PC-3 (cell line): ENCODE results near the gene STRN. TPM values are rescaled to one million over a fixed set of nuclear protein-coding genes. Genes with fewer than 3 reads are reported as not detected.

Source experiments
- ATAC-seq: fragments of 200-7000 bp; cut with Tn5 transposase; 2 replicates; pipeline ENCODE4 v1.9.1; 2020; ENCODE audit warnings: mild to moderate bottlenecking, moderate library complexity
- BruUV-seq: library from RNA; stranded (reverse); fragments of 400-500 nt; replicated peaks from 2 replicates; lab custom pipeline; 2021; lab: Mats Ljungman, UMichigan
- CTCF ChIA-PET: fragments of 300-600 bp; sonication (Branson Sonifier 250); formaldehyde crosslinking; loops from one replicate; lab custom pipeline; 2022; ENCODE audit warnings: antibody characterized with exemption; lab: Charles Lee
- POLR2A ChIA-PET: fragments of 300-600 bp; sonication (Branson Sonifier 250); formaldehyde crosslinking; loops from one replicate; lab custom pipeline; 2022; ENCODE audit warnings: antibody characterized with exemption; ENCODE audit not compliant: unreplicated experiment; lab: Charles Lee
- DNase-seq: peaks from one replicate; pipeline ENCODE4 v3.0.0-alpha.2; 2015
- H2AFZ ChIP-seq: fragments of 300-600 bp; sonication (generic); 2 replicates; pipeline ENCODE4 v1.6.0; 2016; ENCODE audit warnings: antibody characterized with exemption, low read length
- H3F3A ChIP-seq: fragments of 300-600 bp; sonication (generic); one replicate; pipeline ENCODE4 v1.6.0; 2017; ENCODE audit warnings: antibody characterized with exemption, low read length, control low read depth, mild to moderate bottlenecking; ENCODE audit not compliant: unreplicated experiment
- H3K27ac ChIP-seq: fragments of 300-600 bp; sonication (generic); 2 replicates; pipeline ENCODE4 v1.5.1; 2016; ENCODE audit warnings: mild to moderate bottlenecking, low read length
- H3K27me3 ChIP-seq: fragments of 300-600 bp; sonication (generic); 2 replicates; pipeline ENCODE4 v1.6.1; 2016; ENCODE audit warnings: low read length, mixed read lengths
- H3K36me3 ChIP-seq: fragments of 300-600 bp; sonication (generic); 2 replicates; pipeline ENCODE4 v1.6.1; 2016; ENCODE audit warnings: low read depth, mixed run types, low read length, mixed read lengths
- H3K4me1 ChIP-seq: fragments of 300-600 bp; sonication (generic); 2 replicates; pipeline ENCODE4 v1.5.1; 2016; ENCODE audit warnings: low read length; ENCODE audit not compliant: insufficient read depth
- H3K4me2 ChIP-seq: fragments of 300-600 bp; sonication (generic); 2 replicates; pipeline ENCODE4 v1.6.0; 2016; ENCODE audit warnings: low read length
- H3K4me3 ChIP-seq: fragments of 300-600 bp; sonication (generic); 2 replicates; pipeline ENCODE4 v1.5.1; 2016; ENCODE audit warnings: mild to moderate bottlenecking, low read length, mixed read lengths
- H3K79me2 ChIP-seq: fragments of 300-600 bp; sonication (generic); 2 replicates; pipeline ENCODE4 v1.6.1; 2017; ENCODE audit warnings: low read length, mixed read lengths
- H3K9ac ChIP-seq: fragments of 300-600 bp; sonication (generic); 2 replicates; pipeline ENCODE4 v1.6.0; 2016; ENCODE audit warnings: mild to moderate bottlenecking, low read length
- H3K9me2 ChIP-seq: fragments of 300-600 bp; sonication (generic); replicated peaks from 2 replicates; pipeline ENCODE4 v1.6.1; 2016; ENCODE audit warnings: mixed run types, low read length, mixed read lengths
- H3K9me3 ChIP-seq: fragments of 300-600 bp; sonication (generic); 2 replicates; pipeline ENCODE4 v1.6.1; 2016; ENCODE audit warnings: low read length, mixed read lengths
- H4K20me1 ChIP-seq: fragments of 300-600 bp; sonication (generic); 2 replicates; pipeline ENCODE4 v1.6.1; 2016; ENCODE audit warnings: low read length, mixed read lengths
- CTCF ChIP-seq: fragments of 300-600 bp; sonication (generic); conservative IDR thresholded peaks from 2 replicates; pipeline ENCODE4 v1.5.1; 2017; ENCODE audit warnings: antibody characterized with exemption, low read depth, mild to moderate bottlenecking, low read length
- EZH2 ChIP-seq: fragments of 300-600 bp; sonication (generic); IDR thresholded peaks from one replicate; pipeline ENCODE4 v1.6.1; 2017; ENCODE audit warnings: antibody characterized with exemption, mild to moderate bottlenecking, low read length; ENCODE audit not compliant: unreplicated experiment
- EZH2phosphoT487 ChIP-seq: fragments of 300-600 bp; sonication (generic); IDR thresholded peaks from 2 replicates; pipeline ENCODE4 v1.6.1; 2018; ENCODE audit warnings: mild to moderate bottlenecking, antibody characterized with exemption, low read length, borderline replicate concordance
- intact Hi-C: fragments of 100-400 bp; cut with micrococcal nuclease; formaldehyde crosslinking; loops from 2 replicates; pipeline ENCODE4 v1.9.0; 2023
- total RNA-seq: library from RNA; depleted of rRNA; stranded (reverse); fragments of >200 nt; gene quantifications from 2 replicates; pipeline ENCODE4 v1.2.3, GENCODE V29; 2014

The STRN gene
- total RNA-seq, 1 experiment from 2014 or later: 12.9 TPM

- ChIA-PET POLR2A (no interaction called here), CTCF (no interaction called here)
- Histone ChIP-seq H3K27ac (no peak overlapping the region), H3F3A (no peaks in the 10 kb centered on the region), H3K9me3 (no peaks in the 10 kb centered on the region), H3K9me2 (no peaks in the 10 kb centered on the region), H3K36me3 (peaks cover 17% of the 10 kb centered on the region), H3K27me3 (no peaks in the 10 kb centered on the region), H4K20me1 (no peaks in the 10 kb centered on the region), H3K4me2 (no peak overlapping the region), H2AFZ (no peak overlapping the region), H3K79me2 (no peaks in the 10 kb centered on the region), H3K4me3 (no peak overlapping the region), H3K4me1 (no peaks in the 10 kb centered on the region), H3K9ac (no peak overlapping the region)
- ATAC-seq (no peak), DNase-seq (no peak)
- BruUV-seq: no TSS peak
- intact Hi-C loops: no loop called here
- TF ChIP-seq EZH2 (no peak), CTCF (no peak), EZH2phosphoT487 (no peak)
Measured at GRCh38 chr2:36854241-36854640, 112.1 kb downstream of the STRN start.

GRCh38 chr2:36849265-36849664 is 117.1 kb downstream of the STRN start:
- intact Hi-C loops: no loop called here
- TF ChIP-seq EZH2 (no peak), CTCF (no peak), EZH2phosphoT487 (no peak)
- Histone ChIP-seq H3K9me2 (no peaks in the 10 kb centered on the region), H3K9me3 (no peaks in the 10 kb centered on the region), H3K36me3 (peaks cover 12% of the 10 kb centered on the region), H3K4me3 (no peak overlapping the region), H3K4me2 (no peak overlapping the region), H3K4me1 (no peaks in the 10 kb centered on the region), H2AFZ (no peak overlapping the region), H3K27me3 (no peaks in the 10 kb centered on the region), H3K27ac (no peak overlapping the region), H3K9ac (no peak overlapping the region), H3K79me2 (no peaks in the 10 kb centered on the region), H4K20me1 (no peaks in the 10 kb centered on the region), H3F3A (no peaks in the 10 kb centered on the region)
- no peak for DNase-seq
- no peak for ATAC-seq
- no TSS peak for BruUV-seq
- ChIA-PET POLR2A (no interaction called here), CTCF (no interaction called here)

- Histone ChIP-seq H3K27me3 (no peaks in the 10 kb centered on the region), H3F3A (no peaks in the 10 kb centered on the region), H3K9ac (no peak overlapping the region), H2AFZ (no peak overlapping the region), H3K9me3 (no peaks in the 10 kb centered on the region), H3K27ac (no peak overlapping the region), H3K4me3 (no peak overlapping the region), H3K4me1 (peaks cover 6% of the 10 kb centered on the region; the same call in 1 of the 2 replicates), H3K4me2 (no peak overlapping the region), H3K36me3 (no peaks in the 10 kb centered on the region), H4K20me1 (no peaks in the 10 kb centered on the region), H3K9me2 (no peaks in the 10 kb centered on the region), H3K79me2 (no peaks in the 10 kb centered on the region)
- intact Hi-C loops: no loop called here
- POLR2A ChIA-PET: no interaction called here
- DNase-seq (no peak), ATAC-seq (no peak)
- no TSS peak for BruUV-seq
- CTCF ChIA-PET: no interaction called here
- TF ChIP-seq EZH2 (no peak), CTCF (no peak), EZH2phosphoT487 (no peak)
Measured at GRCh38 chr2:36843838-36844237, 122.5 kb downstream of the STRN start.
